Activated CD4-positive, alpha-beta T cell treated with anti-CD3 and anti-CD28 coated beads for 48 hours (primary cell): ENCODE results near the gene TCEAL9.
"Not testable (repeated sequence)": the region's sequence is repeated elsewhere in the genome, so short reads cannot be mapped to it uniquely, and the experiment has no call there.

Experiments used
- DNase-seq: peaks from one replicate; pipeline ENCODE4 v3.0.0-alpha.2; 2020

TCEAL9 gene

DNA sequence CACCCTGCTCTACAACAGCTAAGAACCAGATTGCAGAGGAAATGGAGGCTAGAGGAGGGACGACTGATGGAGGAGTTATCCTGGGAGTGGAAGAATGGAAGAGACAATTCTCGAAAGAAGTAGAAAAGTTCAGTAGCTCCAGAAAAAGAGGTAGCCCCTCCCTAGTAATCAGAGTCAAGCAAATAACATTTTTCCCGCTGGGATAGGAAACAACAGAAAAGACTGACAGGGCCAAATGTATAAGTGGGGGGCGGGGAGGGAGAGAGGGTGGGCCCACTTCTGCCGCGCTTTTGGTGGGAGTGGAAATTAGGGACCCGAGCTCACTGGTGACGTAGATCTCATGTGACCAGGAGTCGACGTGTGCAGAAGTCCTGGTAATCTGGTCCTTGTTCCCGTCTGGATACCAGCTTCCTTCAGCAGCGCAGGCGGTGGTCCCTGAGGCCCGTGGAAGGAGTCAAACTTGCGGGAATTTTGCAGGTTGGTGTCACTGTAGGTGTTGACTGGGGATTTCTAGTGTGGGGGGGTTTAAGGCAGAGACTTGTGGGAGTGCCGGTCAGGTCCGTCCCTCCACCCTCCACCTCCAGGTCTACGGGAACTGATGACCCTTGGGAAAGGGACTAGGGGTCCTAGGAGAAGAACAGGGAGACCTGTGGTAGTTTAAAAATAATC lies at the start of gene TCEAL9:
Gene TCEAL9 (plus strand): TSS at position 377 of the 669 bp plus-strand sequence. CDS start 1,179 bp downstream, outside the sequence.
- DNase-seq: no peak

GRCh38 chrX:103309860-103310554 lies 46.3 kb upstream of the TCEAL9 start:
- DNase-seq: peak; percentile 3

- peak; percentile 89 for DNase-seq
These were observed 45.5 kb upstream of the TCEAL9 start, which contains the start of gene BEX2 for GRCh38 chrX:103310555-103311398. Gene BEX2 (minus strand): TSS chrX:103310990. CDS start chrX:103309976, 1,014 bp downstream.

- no peak for DNase-seq
These were observed 44.9 kb upstream of the TCEAL9 start for GRCh38 chrX:103311399-103311780.

GRCh38 chrX:103329991-103330390 lies 26.3 kb upstream of the TCEAL9 start, which contains the start of gene TCEAL7:
Gene TCEAL7 (plus strand): TSS chrX:103330239. CDS start chrX:103331404, 1,165 bp downstream.
- no peak for DNase-seq

- no peak for DNase-seq
These were observed 25.5 kb upstream of the TCEAL9 start for GRCh38 chrX:103330681-103331288.

- DNase-seq: no peak
These were observed 17.6 kb upstream of the TCEAL9 start for GRCh38 chrX:103338663-103339062.

DNA sequence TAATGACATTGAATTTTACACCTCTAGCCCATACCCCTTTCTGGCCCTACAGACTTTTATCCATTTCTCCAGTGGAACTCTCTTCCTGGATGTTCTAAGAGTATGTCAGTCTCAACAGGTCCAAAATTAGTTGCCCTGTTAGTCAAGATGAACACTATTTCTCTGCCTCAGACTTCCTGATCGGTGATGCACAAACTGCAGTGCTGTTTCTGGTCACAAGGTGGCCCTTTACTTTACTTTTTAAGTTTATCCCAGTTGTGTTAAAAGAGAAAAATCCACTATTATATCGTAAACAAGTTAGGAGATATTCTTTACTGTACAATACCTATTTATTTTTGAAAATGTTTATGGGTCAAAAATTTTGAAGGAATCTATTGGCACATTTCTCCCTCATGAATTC lies 13.2 kb upstream of the TCEAL9 start:
- peak; percentile 40 for DNase-seq

- DNase-seq: no peak
These were observed 11.7 kb upstream of the TCEAL9 start for GRCh38 chrX:103344606-103345005.

- DNase-seq: no peak
These were observed 8.5 kb upstream of the TCEAL9 start for GRCh38 chrX:103347682-103348397.

DNA sequence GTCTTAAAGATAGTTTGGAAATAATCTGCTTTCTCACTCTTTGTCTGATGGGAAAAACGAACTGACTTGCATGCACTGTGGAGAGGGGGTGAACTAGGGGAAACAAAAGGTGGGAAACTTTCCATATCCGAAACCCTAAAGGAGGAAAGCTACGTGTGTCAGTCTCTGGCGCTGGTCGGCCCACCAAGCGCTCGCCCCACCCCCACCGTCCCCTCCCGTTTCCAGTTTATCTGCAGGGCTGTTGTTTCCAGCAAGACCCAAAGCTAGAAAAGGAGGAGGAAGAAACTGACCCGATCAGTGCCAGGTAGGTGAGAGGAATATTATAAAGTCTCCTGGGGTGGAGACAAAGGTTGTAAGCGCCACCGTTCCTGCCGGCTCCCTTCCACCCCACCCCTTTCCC lies 552 bp downstream of the TCEAL9 start:
- DNase-seq: no peak

GRCh38 chrX:103357871-103358270 lies 1.6 kb downstream of the TCEAL9 start:
- DNase-seq: no peak

DNA sequence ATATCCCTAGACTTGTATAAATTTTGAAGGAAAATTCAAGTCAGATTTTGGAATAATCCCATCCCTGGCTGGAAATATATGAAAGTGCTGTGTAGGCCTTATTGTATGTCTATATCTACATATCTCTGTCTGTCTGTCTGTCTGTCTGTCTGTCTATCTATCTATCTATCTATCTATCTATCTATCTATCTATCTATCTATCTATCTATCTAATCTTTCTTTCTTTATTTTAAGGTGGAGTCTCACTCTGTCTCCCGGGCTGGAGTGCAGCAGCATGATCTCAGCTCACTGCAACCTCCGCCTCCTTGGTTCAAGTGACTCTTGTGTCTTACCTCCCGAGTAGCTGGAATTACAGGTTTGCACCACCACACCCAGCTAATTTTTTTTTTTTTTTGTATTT lies 3.3 kb downstream of the TCEAL9 start:
- DNase-seq: not testable (repeated sequence)

DNA sequence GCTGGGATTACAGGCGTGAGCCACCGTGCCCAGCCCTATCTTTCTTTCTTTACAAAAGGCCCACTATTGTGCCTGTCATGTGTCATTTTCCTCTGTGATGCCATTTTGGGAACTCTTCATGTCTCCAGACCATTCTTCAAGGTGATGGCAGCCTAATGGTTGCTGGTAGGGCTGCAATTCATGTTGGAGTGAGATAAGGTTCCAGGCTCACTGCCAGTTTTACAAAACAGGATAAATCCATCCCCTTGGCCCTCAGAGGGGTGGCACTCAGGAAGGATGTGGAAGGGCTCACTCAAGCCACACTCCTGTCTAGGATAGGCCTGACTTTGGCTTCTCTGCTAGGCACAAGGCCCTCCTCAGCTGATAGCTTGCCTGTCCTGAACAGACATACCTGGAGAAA lies 3.8 kb downstream of the TCEAL9 start:
- DNase-seq: no peak

DNA sequence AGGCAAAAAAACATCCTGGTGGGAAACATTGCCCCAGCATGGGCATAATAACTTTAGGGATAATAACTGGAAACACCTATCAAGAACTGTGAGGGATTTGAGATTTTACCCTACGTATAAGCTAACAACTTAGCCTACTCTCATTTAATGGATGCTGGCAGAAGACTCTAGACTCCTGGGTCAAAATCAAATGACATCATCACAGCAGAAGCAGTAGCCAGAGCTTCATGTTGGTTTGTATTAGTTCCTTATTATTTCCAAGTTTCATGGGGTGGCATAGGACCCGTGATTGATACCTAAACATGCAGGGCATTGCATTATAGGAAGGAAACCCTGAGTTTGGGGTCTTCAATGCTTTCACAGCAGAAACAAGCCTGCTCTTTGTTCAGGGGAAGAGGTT lies 4.6 kb downstream of the TCEAL9 start:
- no peak for DNase-seq

- no peak for DNase-seq
These were observed 5.5 kb downstream of the TCEAL9 start for GRCh38 chrX:103361798-103362197.

DNA sequence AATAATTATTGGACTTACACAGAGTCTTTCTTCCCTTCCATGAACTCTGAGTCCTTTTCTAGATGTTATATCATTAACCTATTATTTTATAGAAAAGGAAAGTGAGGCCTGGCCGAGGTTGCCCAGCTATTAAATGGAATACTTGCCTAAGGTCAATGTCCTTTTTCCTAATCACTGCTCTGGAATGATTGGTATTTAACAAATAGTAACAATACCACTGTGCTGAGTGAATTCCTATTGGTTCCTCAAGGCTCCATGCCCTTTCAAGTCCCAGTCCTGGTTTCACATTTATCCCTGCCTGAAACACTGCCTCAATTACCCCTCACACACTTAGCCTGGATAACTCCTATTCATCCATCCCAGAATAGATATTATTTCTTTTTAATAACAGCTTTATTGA lies 6.2 kb downstream of the TCEAL9 start:
- DNase-seq: no peak

- no peak for DNase-seq
These were observed 6.7 kb downstream of the TCEAL9 start for GRCh38 chrX:103363046-103363445.

- DNase-seq: no peak
These were observed 11.2 kb downstream of the TCEAL9 start for GRCh38 chrX:103367502-103367901.

GRCh38 chrX:103369479-103369878 lies 13.2 kb downstream of the TCEAL9 start:
- no peak for DNase-seq

DNA sequence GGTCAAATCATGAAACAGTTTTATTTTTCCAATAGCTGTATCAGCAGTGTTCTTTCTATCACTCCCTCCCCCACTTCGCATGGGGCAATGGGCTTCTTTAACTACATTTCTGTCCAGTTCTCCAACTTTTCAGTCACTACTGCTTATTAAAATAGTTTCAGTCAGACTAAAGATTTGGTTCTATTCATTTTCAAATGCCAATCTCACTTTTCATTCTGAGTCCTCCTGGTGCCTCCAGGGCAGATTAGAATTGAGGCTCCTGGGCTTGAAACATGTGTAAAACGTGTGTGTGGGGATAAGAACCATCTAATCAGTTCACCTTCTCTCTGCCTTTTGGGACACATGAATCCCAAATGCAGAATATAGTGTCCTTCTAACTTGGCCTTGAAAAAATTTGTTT lies 16.6 kb downstream of the TCEAL9 start:
- no peak for DNase-seq

GRCh38 chrX:103373581-103373980 lies 17.3 kb downstream of the TCEAL9 start:
- no peak for DNase-seq
